K562 (cell line): Measurements from ENCODE around the gene TARS2. TPM values are rescaled to one million over a fixed set of nuclear protein-coding genes. Genes with fewer than 3 reads are reported as not detected.

Source experiments
- BHLHE40 ChIP-seq: IDR thresholded peaks from 2 replicates; pipeline ENCODE4 v1.6.1; 2011; ENCODE audit warnings: low read length, improper control_type of control experiment
- CHCHD3 ChIP-seq: fragments of 250-450 bp; sonication (Bioruptor Pico); IDR thresholded peaks from 2 replicates; pipeline ENCODE4 v2.1.2; 2022; ENCODE audit warnings: mild to moderate bottlenecking
- CXXC5 ChIP-seq: fragments of 250-450 bp; sonication (Bioruptor Pico); IDR thresholded peaks from 2 replicates; pipeline ENCODE4 v1.8.0; 2022; ENCODE audit warnings: inconsistent platforms, mild to moderate bottlenecking, moderate library complexity
- DLX4 ChIP-seq: fragments of 250-450 bp; sonication (Bioruptor Pico); IDR thresholded peaks from 2 replicates; pipeline ENCODE4 v1.6.1; 2021; ENCODE audit warnings: mild to moderate bottlenecking
- DNMT1 ChIP-seq: fragments of 450-650 bp; IDR thresholded peaks from 2 replicates; pipeline ENCODE4 v1.6.1; 2016; ENCODE audit warnings: antibody characterized with exemption, mild to moderate bottlenecking
- E4F1 ChIP-seq: fragments of 250-450 bp; sonication (Bioruptor Pico); IDR thresholded peaks from 2 replicates; pipeline ENCODE4 v1.5.0; 2021; ENCODE audit warnings: mild to moderate bottlenecking, borderline replicate concordance
- ELF2 ChIP-seq: fragments of 250-450 bp; sonication (Bioruptor Pico); IDR thresholded peaks from 2 replicates; pipeline ENCODE4 v1.5.0; 2021; ENCODE audit warnings: mild to moderate bottlenecking
- EZH2 ChIP-seq: IDR thresholded peaks from 2 replicates; pipeline ENCODE4 v1.6.1; 2012; ENCODE audit warnings: low read depth, mild to moderate bottlenecking, inconsistent platforms, low read length, borderline replicate concordance
- KDM4B ChIP-seq, 2 experiments: fragments of 450-650 bp in 1 of 2; sonication (generic) in 1 of 2; IDR thresholded peaks; 2 replicates each; pipeline ENCODE4 v1.6.1; 2016 to 2017; ENCODE audit warnings: borderline replicate concordance in 2 of 2, antibody characterized with exemption in 1 of 2, low read depth in 1 of 2, mild to moderate bottlenecking in 1 of 2
- NR2F6 ChIP-seq: fragments of 450-650 bp; formaldehyde crosslinking; IDR thresholded peaks from 2 replicates; pipeline ENCODE4 v1.4.0; 2020; ENCODE audit warnings: mild to moderate bottlenecking
- PBX2 ChIP-seq, 2 experiments: IDR thresholded peaks in 1 of 2; conservative IDR thresholded peaks in 1 of 2; 2 replicates each; pipeline ENCODE4 v1.6.1; 2016; ENCODE audit warnings: low read depth in 2 of 2, mild to moderate bottlenecking in 1 of 2, missing compliant biosample characterization in 1 of 2, missing genetic modification characterization in 1 of 2, moderate library complexity in 1 of 2
- PHB ChIP-seq: fragments of 250-450 bp; sonication (Bioruptor Pico); IDR thresholded peaks from 2 replicates; pipeline ENCODE4 v1.5.0; 2021
- PTRF ChIP-seq: fragments of 450-650 bp; IDR thresholded peaks from 2 replicates; pipeline ENCODE4 v1.6.1; 2016; ENCODE audit warnings: mild to moderate bottlenecking, missing genetic modification characterization, missing compliant biosample characterization
- RFX7 ChIP-seq: fragments of 250-450 bp; sonication (Bioruptor Pico); IDR thresholded peaks from 2 replicates; pipeline ENCODE4 v1.5.1; 2021; ENCODE audit warnings: mild to moderate bottlenecking
- SIN3A ChIP-seq, 2 experiments: fragments of 150-350 bp in 1 of 2; IDR thresholded peaks; 2 replicates each; pipeline ENCODE4 v1.6.1; 2011 to 2016; ENCODE audit warnings: borderline replicate concordance in 2 of 2, low read depth in 2 of 2, low read length in 2 of 2, mild to moderate bottlenecking in 2 of 2, moderate library complexity in 2 of 2; ENCODE audit not compliant: control insufficient read depth in 1 of 2
- SPI1 ChIP-seq: IDR thresholded peaks from 2 replicates; pipeline ENCODE4 v1.6.1; 2011; ENCODE audit warnings: low read depth, low read length, control low read depth, borderline replicate concordance
- TFAM ChIP-seq: fragments of 250-450 bp; sonication (Bioruptor Pico); conservative IDR thresholded peaks from 2 replicates; pipeline ENCODE4 v1.5.0; 2021; ENCODE audit warnings: mild to moderate bottlenecking, moderate library complexity
- XRCC3 ChIP-seq: fragments of 450-650 bp; IDR thresholded peaks from 2 replicates; pipeline ENCODE4 v1.6.1; 2017; ENCODE audit warnings: mild to moderate bottlenecking, moderate library complexity
- ZNF174 ChIP-seq: fragments of 250-450 bp; sonication (Bioruptor Pico); IDR thresholded peaks from 2 replicates; pipeline ENCODE4 v1.4.0; 2020; ENCODE audit warnings: mild to moderate bottlenecking
- ZNF507 ChIP-seq: conservative IDR thresholded peaks from 2 replicates; pipeline ENCODE4 v1.6.1; 2017; ENCODE audit warnings: missing genetic modification characterization, missing compliant biosample characterization
- ZNF57 ChIP-seq: fragments of 450-650 bp; formaldehyde crosslinking; IDR thresholded peaks from 2 replicates; pipeline ENCODE4 v1.4.0; 2020; ENCODE audit warnings: mild to moderate bottlenecking, moderate library complexity
- ZNF644 ChIP-seq: fragments of 200-800 bp; sonication (Bioruptor generic); IDR thresholded peaks from 2 replicates; pipeline ENCODE4 v1.6.1; 2016; ENCODE audit warnings: low read depth, missing genetic modification characterization, missing compliant biosample characterization
- polyA plus RNA-seq, 8 experiments: library from polyadenylated mRNA; depleted of rRNA in 4 of 8; stranded (reverse) in 5 of 8; unstranded in 3 of 8; fragments of >200 nt; fragmentation: Nextera tagmentation in 2 of 8; fragmentation: Illumina TruSeq in 1 of 8; extraction: Ambion mirVana in 2 of 8; extraction: Trizol in 1 of 8; gene quantifications; 2 replicates each; pipeline versions ENCODE4 v1.2.1 to v1.2.3, GENCODE V29; 2011 to 2014; ENCODE audit warnings: inconsistent platforms in 1 of 8, missing spikeins in 1 of 8
- total RNA-seq, 7 experiments: library from RNA; depleted of rRNA in 6 of 7; stranded (reverse); fragments of >200 nt in 6 of 7; fragmentation: Illumina TruSeq in 2 of 7; extraction: Trizol in 2 of 7; gene quantifications; 2 replicates each; pipeline versions ENCODE4 v1.2.1 to v1.2.3, GENCODE V29; 2011 to 2021; ENCODE audit warnings: low replicate concordance in 1 of 7

Gene TARS2
- total and polyA plus RNA-seq, 9 of the 15 experiments (the other 6 are each of a cell fraction or from before 2014, with no cell fraction given), result 17.0 to 64.2 (median 39.4) TPM

- TF ChIP-seq PBX2 (CRISPR knock-in tag; IDR thresholded peaks at IDR 0.05; ENCODE audit: low read depth) (no peak), PBX2 (tag; conservative IDR thresholded peaks at IDR 0.05; ENCODE audit: low read depth) (no peak), BHLHE40 (no peak), XRCC3 (no peak), SIN3A (IDR thresholded peaks at IDR 0.05; ENCODE audit: borderline replicate concordance in 2 of 2, control insufficient read depth in 1 of 2, low read depth in 2 of 2, low read length in 2 of 2) (peak in 1 of 2 experiments; percentile 73; a peak in 1 of 4 replicates), ZNF644 (tag) (no peak), RFX7 (CRISPR knock-in tag) (no peak), ZNF507 (tag) (no peak), CHCHD3 (CRISPR knock-in tag) (no peak), TFAM (CRISPR knock-in tag) (no peak), ZNF57 (CRISPR knock-in tag) (no peak), CXXC5 (CRISPR knock-in tag) (no peak), KDM4B (IDR thresholded peaks at IDR 0.05; ENCODE audit: borderline replicate concordance in 2 of 2, low read depth in 1 of 2) (no peak), E4F1 (CRISPR knock-in tag) (no peak), DLX4 (CRISPR knock-in tag) (no peak), PTRF (no peak), NR2F6 (no peak), ELF2 (CRISPR knock-in tag) (no peak), DNMT1 (no peak), SPI1 (0 out of 2 replicates have a peak, but pooled peaks have one; percentile 5), PHB (CRISPR knock-in tag) (no peak), ZNF174 (no peak), EZH2 (no peak)
Measured at GRCh38 chr1:150507912-150508864, 21.0 kb downstream of the TARS2 start, which contains the start of gene ECM1 (continued).
